GM12864 (cell line): ENCODE results near the gene CAB39L.
"Not testable (repeated sequence)": the region's sequence is repeated elsewhere in the genome, so short reads cannot be mapped to it uniquely, and the experiment has no call there.

Experiments used
- DNase-seq: peaks from one replicate; pipeline ENCODE4 v3.0.0-alpha.2; 2011; ENCODE audit warnings: low read depth
- H3K4me3 ChIP-seq: 2 replicates; pipeline ENCODE4 v1.5.1; 2011; ENCODE audit warnings: mild to moderate bottlenecking, low read depth, low read length, control low read depth
- TF ChIP-seq, protein P1 (sequence below): IDR thresholded peaks from 2 replicates; pipeline ENCODE4 v1.5.1; 2011; ENCODE audit warnings: low read depth, mild to moderate bottlenecking, moderate library complexity, low read length, control low read depth, inconsistent platforms; ENCODE audit errors: missing control alignments

The CAB39L gene

DNA sequence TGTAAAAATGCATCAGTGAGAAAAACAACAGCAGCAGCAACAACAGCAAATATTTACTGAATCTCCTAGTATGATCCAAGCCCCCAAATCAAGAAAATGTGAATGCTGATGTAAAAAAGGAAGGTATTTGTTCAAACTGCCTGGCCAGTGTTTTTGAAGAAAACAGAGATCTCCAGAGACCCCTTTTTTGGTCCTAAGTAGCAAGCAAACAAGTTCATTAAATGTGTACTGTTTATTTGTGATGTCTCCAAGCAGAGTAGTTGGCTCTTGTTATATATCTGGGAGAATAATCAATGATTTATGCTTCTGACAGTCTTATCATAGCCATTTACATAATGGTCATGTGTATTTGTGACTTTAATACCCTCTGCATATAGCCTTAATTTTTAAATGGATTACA is 145.4 kb downstream of the CAB39L start:
- H3K4me3 ChIP-seq = no peak overlapping the region
- DNase-seq = no peak
- TF ChIP-seq, protein P1, sequence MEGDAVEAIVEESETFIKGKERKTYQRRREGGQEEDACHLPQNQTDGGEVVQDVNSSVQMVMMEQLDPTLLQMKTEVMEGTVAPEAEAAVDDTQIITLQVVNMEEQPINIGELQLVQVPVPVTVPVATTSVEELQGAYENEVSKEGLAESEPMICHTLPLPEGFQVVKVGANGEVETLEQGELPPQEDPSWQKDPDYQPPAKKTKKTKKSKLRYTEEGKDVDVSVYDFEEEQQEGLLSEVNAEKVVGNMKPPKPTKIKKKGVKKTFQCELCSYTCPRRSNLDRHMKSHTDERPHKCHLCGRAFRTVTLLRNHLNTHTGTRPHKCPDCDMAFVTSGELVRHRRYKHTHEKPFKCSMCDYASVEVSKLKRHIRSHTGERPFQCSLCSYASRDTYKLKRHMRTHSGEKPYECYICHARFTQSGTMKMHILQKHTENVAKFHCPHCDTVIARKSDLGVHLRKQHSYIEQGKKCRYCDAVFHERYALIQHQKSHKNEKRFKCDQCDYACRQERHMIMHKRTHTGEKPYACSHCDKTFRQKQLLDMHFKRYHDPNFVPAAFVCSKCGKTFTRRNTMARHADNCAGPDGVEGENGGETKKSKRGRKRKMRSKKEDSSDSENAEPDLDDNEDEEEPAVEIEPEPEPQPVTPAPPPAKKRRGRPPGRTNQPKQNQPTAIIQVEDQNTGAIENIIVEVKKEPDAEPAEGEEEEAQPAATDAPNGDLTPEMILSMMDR = no peak

DNA sequence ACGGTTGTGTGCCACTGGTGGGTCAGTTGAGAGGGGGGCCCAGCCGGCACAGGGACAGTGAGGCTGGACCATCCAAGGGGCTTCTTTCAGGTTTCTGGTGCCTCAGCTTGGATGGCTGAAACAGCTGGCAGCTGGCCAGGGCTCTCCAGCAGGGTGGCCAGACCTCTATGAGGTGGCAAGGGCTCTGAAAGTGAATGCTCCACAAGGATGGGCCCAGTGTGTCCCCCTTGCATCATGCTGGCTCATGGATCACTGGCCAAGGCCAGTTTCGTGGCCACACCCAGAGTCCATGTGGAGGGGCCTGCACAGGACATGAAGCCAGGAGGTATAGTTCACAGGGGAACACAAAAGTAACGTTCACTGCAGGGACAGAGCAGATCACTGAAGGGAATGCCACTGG is 146.5 kb downstream of the CAB39L start:
- TF ChIP-seq, protein P1 = no peak
- no peak for DNase-seq
- H3K4me3 ChIP-seq = no peak overlapping the region

DNA sequence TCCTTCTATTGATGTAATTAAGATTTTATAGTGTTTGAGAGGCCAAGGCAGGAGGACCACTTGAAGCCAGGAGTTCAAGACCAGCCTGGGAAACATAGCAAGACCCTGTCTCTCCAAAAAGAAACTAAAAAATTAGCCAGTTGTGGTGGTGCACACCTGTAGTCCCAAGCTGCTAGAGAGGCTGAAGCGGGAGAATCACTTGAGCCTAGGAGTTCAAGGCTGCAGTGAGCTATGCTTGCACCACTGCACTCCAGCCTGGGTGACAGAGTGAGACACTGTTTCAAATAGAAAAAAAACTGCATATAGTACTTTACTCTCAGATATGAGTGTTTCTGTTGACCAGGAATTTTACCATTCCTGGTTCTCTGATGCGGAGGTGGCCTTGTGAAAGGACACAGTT is 147.2 kb downstream of the CAB39L start:
- no peak overlapping the region for H3K4me3 ChIP-seq
- TF ChIP-seq, protein P1 = no peak
- no peak for DNase-seq

DNA sequence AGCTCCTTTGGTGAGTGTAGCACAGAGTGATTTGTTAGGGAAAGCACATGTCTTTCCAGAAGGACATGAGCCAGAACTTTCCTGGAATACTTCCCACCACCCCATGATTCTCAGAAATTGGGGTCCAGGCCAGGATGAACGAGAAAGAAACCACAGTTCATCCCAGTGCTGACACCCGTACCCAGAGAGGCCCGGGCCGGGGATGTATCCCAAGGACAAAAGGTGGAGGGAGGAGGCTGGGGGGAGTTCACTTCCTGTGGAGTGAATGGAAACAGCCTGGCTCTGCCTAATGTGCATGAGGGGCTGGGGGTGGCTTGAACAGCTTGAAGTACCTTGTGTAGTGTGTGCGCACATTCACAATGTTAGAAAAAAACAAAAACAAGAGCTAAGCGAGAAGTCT is 148.6 kb downstream of the CAB39L start:
- DNase-seq = no peak
- TF ChIP-seq, protein P1 = no peak
- H3K4me3 ChIP-seq = no peak overlapping the region

DNA sequence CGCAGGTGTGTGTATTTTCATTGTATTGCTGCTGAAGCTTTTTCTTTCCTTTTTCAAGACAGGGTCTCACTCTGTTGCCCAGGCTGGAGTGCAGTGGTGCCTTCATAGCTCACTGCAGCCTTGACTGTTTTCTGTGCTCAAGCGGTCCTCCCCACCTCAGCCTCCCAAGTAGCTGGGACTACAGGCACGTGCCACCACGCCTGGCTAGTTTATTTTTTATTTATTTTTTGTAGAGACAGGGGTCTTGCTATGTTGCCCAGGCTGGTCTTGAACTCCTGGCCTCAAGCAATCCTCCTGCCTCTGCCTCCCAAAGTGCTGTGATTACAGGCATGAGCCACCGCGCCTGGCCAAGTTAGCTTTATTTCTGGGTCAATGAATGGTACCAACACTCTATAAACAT is 149.1 kb downstream of the CAB39L start:
- DNase-seq, H3K4me3 ChIP-seq: not testable (repeated sequence)

DNA sequence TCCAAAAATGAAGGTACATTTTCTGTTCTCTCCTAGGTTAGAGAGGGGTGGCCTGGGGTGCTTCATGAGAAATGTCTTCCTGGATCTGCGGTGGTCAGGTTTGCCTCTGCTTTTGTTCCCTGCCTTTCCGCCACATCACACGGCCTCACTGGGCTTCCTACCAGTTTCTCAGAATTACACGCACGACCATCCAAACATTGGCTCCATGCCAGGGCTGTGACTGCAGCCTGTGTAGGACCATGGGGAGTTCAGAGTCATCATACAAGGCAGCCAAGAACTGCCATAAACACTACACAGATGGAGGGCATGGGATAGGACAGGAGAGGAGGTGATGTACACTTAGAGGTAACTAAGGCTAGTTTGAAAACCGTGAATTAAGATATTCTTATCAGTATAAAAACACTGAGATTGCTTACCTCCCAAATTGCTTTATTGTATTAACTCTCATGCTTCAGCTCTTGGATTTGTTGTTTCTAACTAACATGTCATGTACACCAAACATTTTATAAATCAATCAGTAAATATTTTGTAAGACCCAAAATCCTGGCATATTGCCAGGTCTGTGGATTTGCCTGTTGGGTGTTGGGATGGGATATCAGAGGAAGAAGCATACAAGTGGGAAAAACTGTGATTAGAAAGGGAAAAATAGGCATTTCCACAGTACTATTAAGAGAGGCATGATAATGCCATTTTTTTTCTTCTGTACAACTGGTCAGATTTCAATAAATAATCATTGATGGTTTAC is 150.9 kb downstream of the CAB39L start:
- TF ChIP-seq, protein P1 = no peak
- no peak for DNase-seq
- H3K4me3 ChIP-seq = no peak overlapping the region

DNA sequence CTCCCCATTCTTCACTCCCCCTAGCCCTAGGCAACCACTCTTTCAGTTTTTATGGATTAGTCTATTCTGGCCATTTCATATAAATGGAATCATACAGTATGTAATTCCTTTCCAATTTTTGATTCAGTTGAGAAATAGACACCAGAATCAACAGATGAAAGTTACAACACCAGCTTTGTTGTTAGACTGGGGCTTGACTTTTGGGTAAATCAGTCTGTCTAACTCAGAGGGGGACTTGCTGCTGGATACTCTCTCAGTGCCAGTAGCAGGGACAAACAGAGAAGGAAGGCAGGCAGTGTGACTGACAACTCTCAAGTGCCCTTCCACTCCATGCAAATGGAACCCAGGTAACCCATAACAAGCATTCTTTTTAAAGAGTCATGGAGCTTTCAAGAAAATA is 155.4 kb downstream of the CAB39L start:
- no peak overlapping the region for H3K4me3 ChIP-seq
- DNase-seq = no peak
- TF ChIP-seq, protein P1 = no peak
